GM12878 (cell line): ENCODE measurements around the gene IL17F. TPM values are rescaled to one million over a fixed set of nuclear protein-coding genes. Genes with fewer than 3 reads are reported as not detected.
A peak's percentile ranks its signal among the peaks of the same experiment; 100 is the strongest.

ENCODE experiments used
- ATAC-seq: fragments of 200-7000 bp; cut with Tn5 transposase; 3 replicates; pipeline ENCODE4 v1.9.1; 2020; ENCODE audit warnings: mild to moderate bottlenecking, moderate library complexity
- BruUV-seq: library from RNA; stranded (reverse); fragments of 400-500 nt; replicated peaks from 2 replicates; lab custom pipeline; 2021; lab: Mats Ljungman, UMichigan
- CTCF ChIA-PET: fragments of 300-600 bp; sonication (Branson Sonifier 250); formaldehyde crosslinking; extraction: SDS; loops from one replicate; lab custom pipeline; 2021; ENCODE audit warnings: inconsistent platforms; lab: Yijun Ruan, JAX
- POLR2A ChIA-PET: fragments of 350-600 bp; formaldehyde crosslinking; extraction: SDS; loops from one replicate; lab custom pipeline; 2021; ENCODE audit warnings: inconsistent platforms; lab: Charles Lee
- RAD21 ChIA-PET: fragments of 300-600 bp; sonication (Branson Sonifier 250); formaldehyde crosslinking; loops from one replicate; lab custom pipeline; 2023; ENCODE audit warnings: antibody characterized with exemption; ENCODE audit not compliant: unreplicated experiment; lab: Charles Lee
- SMC1A ChIA-PET: fragments of 300-600 bp; sonication (Branson Sonifier 250); formaldehyde crosslinking; loops from one replicate; lab custom pipeline; 2023; ENCODE audit not compliant: unreplicated experiment, uncharacterized antibody; lab: Charles Lee
- DNase-seq: peaks from one replicate; pipeline ENCODE4 v3.0.0-alpha.2; 2011; ENCODE audit warnings: low read depth, low spot score
- FAIRE-seq: peaks from 3 replicates; lab custom pipeline; 2011; peaks lifted over from hg19 to GRCh38; lab: Jason Lieb, UNC
- H2AFZ ChIP-seq: 2 replicates; pipeline ENCODE4 v1.6.0; 2011; ENCODE audit warnings: low read depth, low read length, control low read depth; ENCODE audit not compliant: control insufficient read depth
- H3K27ac ChIP-seq: 2 replicates; pipeline ENCODE4 v1.5.1; 2011; ENCODE audit warnings: control low read depth; ENCODE audit not compliant: control insufficient read depth, insufficient read depth
- H3K27me3 ChIP-seq, 2 experiments: replicated peaks in 1 of 2; 2 replicates each; pipeline versions ENCODE4 v1.6.0 to v1.6.1; 2011; ENCODE audit warnings: low read length in 1 of 2; ENCODE audit not compliant: control insufficient read depth in 2 of 2, insufficient read depth in 2 of 2
- H3K36me3 ChIP-seq, 2 experiments: 2 replicates each; pipeline ENCODE4 v1.5.1; 2011; ENCODE audit warnings: low read length in 1 of 2; ENCODE audit not compliant: control insufficient read depth in 2 of 2, insufficient read depth in 2 of 2
- H3K4me1 ChIP-seq: 2 replicates; pipeline ENCODE4 v1.6.1; 2011; ENCODE audit warnings: mild to moderate bottlenecking, low read length, moderate library complexity, mixed read lengths; ENCODE audit not compliant: control insufficient read depth, insufficient read depth
- H3K4me2 ChIP-seq: 2 replicates; pipeline ENCODE4 v1.6.0; 2011; ENCODE audit warnings: control low read depth; ENCODE audit not compliant: control insufficient read depth, insufficient read depth
- H3K4me3 ChIP-seq: fragments of 200-600 bp; sonication (generic); 2 replicates; pipeline ENCODE4 v1.5.1; 2016
- H3K79me2 ChIP-seq: 2 replicates; pipeline ENCODE4 v1.6.0; 2011; ENCODE audit warnings: low read length; ENCODE audit not compliant: control insufficient read depth, insufficient read depth
- H3K9ac ChIP-seq: 2 replicates; pipeline ENCODE4 v1.8.0; 2011; ENCODE audit warnings: low read length, control low read depth, mixed read lengths; ENCODE audit not compliant: control insufficient read depth, insufficient read depth
- H3K9me3 ChIP-seq: replicated peaks from 3 replicates; pipeline ENCODE4 v1.5.1; 2011; ENCODE audit warnings: mild to moderate bottlenecking, low read length; ENCODE audit not compliant: control insufficient read depth, insufficient read depth
- H4K20me1 ChIP-seq: 2 replicates; pipeline ENCODE4 v1.6.0; 2011; ENCODE audit not compliant: control insufficient read depth, insufficient read depth
- KAT2A ChIP-seq: conservative IDR thresholded peaks from 2 replicates; pipeline ENCODE4 v1.6.1; 2011; ENCODE audit warnings: low read depth, low read length; ENCODE audit not compliant: control insufficient read depth
- RAD21 ChIP-seq: IDR thresholded peaks from 2 replicates; pipeline ENCODE4 v1.6.1; 2011; ENCODE audit warnings: mild to moderate bottlenecking, low read depth, low read length, moderate library complexity; ENCODE audit not compliant: insufficient read depth
- SMC3 ChIP-seq: IDR thresholded peaks from 2 replicates; pipeline ENCODE4 v1.6.1; 2011; ENCODE audit warnings: low read length, improper control_type of control experiment, borderline replicate concordance
- WGBS: methylation state at CpG from one replicate; pipeline ENCODE4 v1.1.6; 2016; ENCODE audit warnings: low lambda C conversion rate; ENCODE audit not compliant: insufficient replicate concordance, insufficient coverage; ENCODE audit errors: missing lambda C conversion rate; 5-methylcytosine and 5-hydroxymethylcytosine counted together
- in situ Hi-C: fragments of 300-500 bp; cut with MboI; formaldehyde crosslinking; loops from 9 replicates; pipeline ENCODE4 v1.14.3; 2018; ENCODE audit warnings: mixed read lengths
- intact Hi-C: fragments of 100-400 bp; cut with micrococcal nuclease; formaldehyde crosslinking; loops from one replicate; pipeline ENCODE4 v1.14.2; 2022; ENCODE audit not compliant: unreplicated experiment
- polyA plus RNA-seq, 11 experiments: library from polyadenylated mRNA; depleted of rRNA in 4 of 11; unstranded in 6 of 11; stranded (reverse) in 5 of 11; fragments of >200 nt; fragmentation: Nextera tagmentation in 4 of 11; fragmentation: Illumina TruSeq in 1 of 11; extraction: Ambion mirVana in 4 of 11; extraction: Trizol in 1 of 11; gene quantifications; 1 replicate in 1 of 11; 2 replicates in 10 of 11; pipeline versions ENCODE4 v1.2.1 to v1.2.3, GENCODE V29; 2011 to 2016; ENCODE audit warnings: inconsistent platforms in 2 of 11, missing spikeins in 2 of 11, low read depth in 1 of 11
- total RNA-seq, 4 experiments: library from RNA; depleted of rRNA in 3 of 4; stranded (reverse); fragments of >200 nt in 3 of 4; fragmentation: Illumina TruSeq in 1 of 4; extraction: Trizol in 1 of 4; gene quantifications; 2 replicates each; pipeline versions ENCODE4 v1.2.1 to v1.2.3, GENCODE V29; 2013 to 2021
- TF ChIP-seq, protein P1 (sequence below): fragments of 450-650 bp; IDR thresholded peaks from 2 replicates; pipeline ENCODE4 v1.6.1; 2018; ENCODE audit warnings: borderline replicate concordance, mild to moderate bottlenecking; ENCODE audit not compliant: partially characterized antibody
- TF ChIP-seq, protein P2 (sequence below), 3 experiments: IDR thresholded peaks in 2 of 3; conservative IDR thresholded peaks in 1 of 3; 2 replicates each; pipeline ENCODE4 v1.5.1; 2011; ENCODE audit warnings: low read depth in 3 of 3, low read length in 3 of 3, mild to moderate bottlenecking in 3 of 3, control low read depth in 2 of 3, moderate library complexity in 2 of 3, inconsistent platforms in 1 of 3, mixed read lengths in 1 of 3; ENCODE audit not compliant: control insufficient read depth in 2 of 3, insufficient read depth in 1 of 3; ENCODE audit errors: extremely low read depth in 1 of 3

The IL17F gene
- total and polyA plus RNA-seq, 10 of the 15 experiments (the other 5 are each of a cell fraction or from before 2014, with no cell fraction given), result 0.20 TPM; not detected in 9

- no peak for DNase-seq
- no peak overlapping the region for H3K27ac ChIP-seq
- peaks cover 31% of the 10 kb centered on the region for H3K4me1 ChIP-seq
- TF ChIP-seq KAT2A, result no peak
- TF ChIP-seq, protein P1, sequence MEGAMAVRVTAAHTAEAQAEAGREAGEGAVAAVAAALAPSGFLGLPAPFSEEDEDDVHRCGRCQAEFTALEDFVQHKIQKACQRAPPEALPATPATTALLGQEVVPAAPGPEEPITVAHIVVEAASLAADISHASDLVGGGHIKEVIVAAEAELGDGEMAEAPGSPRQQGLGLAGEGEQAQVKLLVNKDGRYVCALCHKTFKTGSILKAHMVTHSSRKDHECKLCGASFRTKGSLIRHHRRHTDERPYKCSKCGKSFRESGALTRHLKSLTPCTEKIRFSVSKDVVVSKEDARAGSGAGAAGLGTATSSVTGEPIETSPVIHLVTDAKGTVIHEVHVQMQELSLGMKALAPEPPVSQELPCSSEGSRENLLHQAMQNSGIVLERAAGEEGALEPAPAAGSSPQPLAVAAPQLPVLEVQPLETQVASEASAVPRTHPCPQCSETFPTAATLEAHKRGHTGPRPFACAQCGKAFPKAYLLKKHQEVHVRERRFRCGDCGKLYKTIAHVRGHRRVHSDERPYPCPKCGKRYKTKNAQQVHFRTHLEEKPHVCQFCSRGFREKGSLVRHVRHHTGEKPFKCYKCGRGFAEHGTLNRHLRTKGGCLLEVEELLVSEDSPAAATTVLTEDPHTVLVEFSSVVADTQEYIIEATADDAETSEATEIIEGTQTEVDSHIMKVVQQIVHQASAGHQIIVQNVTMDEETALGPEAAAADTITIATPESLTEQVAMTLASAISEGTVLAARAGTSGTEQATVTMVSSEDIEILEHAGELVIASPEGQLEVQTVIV, result no peak
- TF ChIP-seq RAD21, result peak; percentile 38; the same call in 1 of the 2 replicates
- peak; percentile 20; the same call in 1 of the 2 replicates for TF ChIP-seq SMC3
- TF ChIP-seq, protein P2, sequence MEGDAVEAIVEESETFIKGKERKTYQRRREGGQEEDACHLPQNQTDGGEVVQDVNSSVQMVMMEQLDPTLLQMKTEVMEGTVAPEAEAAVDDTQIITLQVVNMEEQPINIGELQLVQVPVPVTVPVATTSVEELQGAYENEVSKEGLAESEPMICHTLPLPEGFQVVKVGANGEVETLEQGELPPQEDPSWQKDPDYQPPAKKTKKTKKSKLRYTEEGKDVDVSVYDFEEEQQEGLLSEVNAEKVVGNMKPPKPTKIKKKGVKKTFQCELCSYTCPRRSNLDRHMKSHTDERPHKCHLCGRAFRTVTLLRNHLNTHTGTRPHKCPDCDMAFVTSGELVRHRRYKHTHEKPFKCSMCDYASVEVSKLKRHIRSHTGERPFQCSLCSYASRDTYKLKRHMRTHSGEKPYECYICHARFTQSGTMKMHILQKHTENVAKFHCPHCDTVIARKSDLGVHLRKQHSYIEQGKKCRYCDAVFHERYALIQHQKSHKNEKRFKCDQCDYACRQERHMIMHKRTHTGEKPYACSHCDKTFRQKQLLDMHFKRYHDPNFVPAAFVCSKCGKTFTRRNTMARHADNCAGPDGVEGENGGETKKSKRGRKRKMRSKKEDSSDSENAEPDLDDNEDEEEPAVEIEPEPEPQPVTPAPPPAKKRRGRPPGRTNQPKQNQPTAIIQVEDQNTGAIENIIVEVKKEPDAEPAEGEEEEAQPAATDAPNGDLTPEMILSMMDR (IDR thresholded peaks at IDR 0.05 in 2 of 3, conservative IDR thresholded peaks at IDR 0.05 in 1 of 3; ENCODE audit: control insufficient read depth in 2 of 3, extremely low read depth in 1 of 3, insufficient read depth in 1 of 3, low read depth in 3 of 3, low read length in 3 of 3), result peak; percentile 8 to 24 (median 19); a peak in 1 of 6 replicates
- H4K20me1 ChIP-seq, result no peaks in the 10 kb centered on the region
- POLR2A ChIA-PET, result no interaction called here
- FAIRE-seq, result no peak
- SMC1A ChIA-PET, result interaction anchor here (0.9 to 2.0 kb wide), 5 partner anchors 17 to 51 kb away, joined by 3 to 6 read pairs (median 5); no protein-coding TSS in a partner anchor
- in situ Hi-C loops, result no loop called here
- H3K36me3 ChIP-seq, result no peaks in the 10 kb centered on the region
- CTCF ChIA-PET, result interaction anchor here (0.7 to 2.1 kb wide), 6 partner anchors 18 to 57 kb away, joined by 3 to 9 read pairs (median 3); no protein-coding TSS in a partner anchor
- no peaks in the 10 kb centered on the region for H3K27me3 ChIP-seq
- H3K9ac ChIP-seq, result no peak overlapping the region
- no peaks in the 10 kb centered on the region for H3K9me3 ChIP-seq
- BruUV-seq, result no TSS peak
- intact Hi-C loops, result no loop called here
- H2AFZ ChIP-seq, result no peak overlapping the region
- ATAC-seq, result 0 out of 3 replicates have a peak, but pooled peaks have one; percentile 28
- WGBS, result 70% methylated on average over 2 of the region's 2 CpGs
- H3K4me2 ChIP-seq, result no peak overlapping the region
- RAD21 ChIA-PET, result no interaction called here
- no peaks in the 10 kb centered on the region for H3K79me2 ChIP-seq
- H3K4me3 ChIP-seq, result no peak overlapping the region
Observed at GRCh38 chr6:52213127-52213526, 31.2 kb downstream of the IL17F start.
